IMR-90 (cell line): ENCODE data around the gene ZCCHC3. TPM values are rescaled to one million over a fixed set of nuclear protein-coding genes. Genes with fewer than 3 reads are reported as not detected.

Experiments used
- polyA plus RNA-seq, 3 experiments: library from polyadenylated mRNA; depleted of rRNA; stranded (reverse); fragments of >200 nt; gene quantifications; 2 replicates each; pipeline ENCODE4 v1.2.3, GENCODE V29; 2012; ENCODE audit warnings: low replicate concordance in 1 of 3
- total RNA-seq: library from RNA; depleted of rRNA; stranded (reverse); fragments of >200 nt; gene quantifications from 2 replicates; pipeline ENCODE4 v1.2.3, GENCODE V29; 2012
- TF ChIP-seq, protein P1 (sequence below): conservative IDR thresholded peaks from 2 replicates; pipeline ENCODE4 v1.5.1; 2012; ENCODE audit warnings: mild to moderate bottlenecking, low read depth, low read length, improper control_type of control experiment

Gene ZCCHC3
- total and polyA plus RNA-seq, 2 of the 4 experiments (the other 2 are of a cell fraction), result 8.2 to 10.9 TPM

DNA sequence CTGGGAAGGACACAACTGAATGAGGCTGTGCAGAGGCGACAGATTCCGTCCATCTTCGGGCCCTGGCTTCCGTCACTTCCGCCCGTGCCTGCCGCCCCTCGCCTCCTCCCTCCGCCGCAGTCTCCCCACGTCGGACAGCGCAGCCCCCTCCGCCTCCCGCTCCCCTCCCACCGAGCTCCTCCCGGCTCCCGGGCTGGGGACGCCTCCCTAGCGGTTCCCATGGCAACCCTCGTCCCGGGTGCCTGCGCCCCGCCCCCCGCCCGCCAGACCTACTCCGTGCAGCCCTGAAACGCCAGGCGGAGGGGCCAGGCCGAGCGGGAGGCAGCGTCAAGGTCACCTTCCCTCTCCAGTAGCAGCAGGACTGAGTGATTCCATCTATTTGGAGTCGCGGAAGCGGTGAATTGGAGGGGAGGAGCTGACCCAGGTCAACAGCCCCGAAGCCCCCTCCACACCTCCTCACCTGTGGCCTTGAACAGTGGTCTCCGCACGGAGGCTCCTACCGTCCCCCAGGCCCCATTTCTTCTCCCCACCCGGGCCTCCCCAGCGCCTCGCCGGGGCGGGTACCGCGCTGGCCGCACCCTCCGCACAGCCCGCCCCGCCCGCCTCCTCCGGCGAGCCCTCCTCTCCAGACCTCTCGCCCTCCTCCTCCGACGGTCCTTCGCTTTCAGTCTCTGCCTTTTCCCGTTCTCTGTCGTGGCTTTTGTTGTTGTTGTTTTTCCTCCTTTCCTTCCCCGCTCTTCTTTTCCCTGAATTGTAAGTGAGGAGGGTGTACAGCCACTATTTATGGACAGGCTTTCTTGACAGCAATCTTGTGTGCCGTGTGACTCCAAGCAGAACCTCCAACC, 50.5 kb downstream of the ZCCHC3 start (continued):
- TF ChIP-seq, protein P1, sequence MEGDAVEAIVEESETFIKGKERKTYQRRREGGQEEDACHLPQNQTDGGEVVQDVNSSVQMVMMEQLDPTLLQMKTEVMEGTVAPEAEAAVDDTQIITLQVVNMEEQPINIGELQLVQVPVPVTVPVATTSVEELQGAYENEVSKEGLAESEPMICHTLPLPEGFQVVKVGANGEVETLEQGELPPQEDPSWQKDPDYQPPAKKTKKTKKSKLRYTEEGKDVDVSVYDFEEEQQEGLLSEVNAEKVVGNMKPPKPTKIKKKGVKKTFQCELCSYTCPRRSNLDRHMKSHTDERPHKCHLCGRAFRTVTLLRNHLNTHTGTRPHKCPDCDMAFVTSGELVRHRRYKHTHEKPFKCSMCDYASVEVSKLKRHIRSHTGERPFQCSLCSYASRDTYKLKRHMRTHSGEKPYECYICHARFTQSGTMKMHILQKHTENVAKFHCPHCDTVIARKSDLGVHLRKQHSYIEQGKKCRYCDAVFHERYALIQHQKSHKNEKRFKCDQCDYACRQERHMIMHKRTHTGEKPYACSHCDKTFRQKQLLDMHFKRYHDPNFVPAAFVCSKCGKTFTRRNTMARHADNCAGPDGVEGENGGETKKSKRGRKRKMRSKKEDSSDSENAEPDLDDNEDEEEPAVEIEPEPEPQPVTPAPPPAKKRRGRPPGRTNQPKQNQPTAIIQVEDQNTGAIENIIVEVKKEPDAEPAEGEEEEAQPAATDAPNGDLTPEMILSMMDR, result no peak
